ENCODE results near the gene FLYWCH2. TPM values are rescaled to one million over a fixed set of nuclear protein-coding genes. Genes with fewer than 3 reads are reported as not detected.
A peak's percentile ranks its signal among the peaks of the same experiment; 100 is the strongest.

FLYWCH2 gene
- total and polyA plus RNA-seq, 2 of the 13 experiments (the other 11 are each of a cell fraction or from before 2014, with no cell fraction given) = 16.9 to 19.8 TPM

DNA sequence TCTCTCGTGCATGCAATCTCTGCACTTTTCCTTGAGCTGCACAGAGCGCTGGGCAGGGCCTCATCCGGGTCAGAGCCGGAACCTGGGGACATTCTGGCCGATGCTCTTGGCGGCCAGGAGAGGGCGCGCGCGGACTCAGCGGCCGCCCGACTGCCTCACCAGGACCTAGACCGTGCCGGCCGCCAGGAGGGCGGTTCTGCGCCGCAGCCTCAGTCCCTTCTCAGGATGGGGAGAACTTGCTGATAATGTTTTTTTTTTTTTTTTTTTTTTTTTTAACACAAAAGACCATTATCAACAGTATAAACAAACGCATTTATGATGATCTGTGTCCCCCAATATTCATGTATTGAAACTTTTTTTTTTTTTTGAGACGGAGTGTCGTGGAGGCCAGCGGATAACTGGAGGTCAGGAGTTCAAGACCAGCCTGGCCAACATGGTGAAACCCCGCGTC lies 8.1 kb upstream of the FLYWCH2 start (continued):
- TF ChIP-seq XRCC5 (optimal IDR thresholded peaks at IDR 0.05; ENCODE audit: low read length) (peak; percentile 78), YY1 (IDR thresholded peaks at IDR 0.05; ENCODE audit: insufficient read depth, insufficient replicate concordance, low read depth, low read length) (peak; percentile 68), TCF7L2 (IDR thresholded peaks at IDR 0.05; ENCODE audit: low read depth, low read length) (no peak), ZNF382 (CRISPR knock-in tag; IDR thresholded peaks at IDR 0.05; ENCODE audit: borderline replicate concordance) (no peak), HHEX (CRISPR knock-in tag; IDR thresholded peaks at IDR 0.05) (no peak), FOXA3 (CRISPR knock-in tag; IDR thresholded peaks at IDR 0.05) (no peak), POLR2G (IDR thresholded peaks at IDR 0.05; ENCODE audit: low read depth, low read length) (no peak), ELF1 (CRISPR knock-in tag; IDR thresholded peaks at IDR 0.05) (peak; percentile 70), ZNF451 (CRISPR knock-in tag; IDR thresholded peaks at IDR 0.05) (no peak), ZBTB3 (CRISPR knock-in tag; IDR thresholded peaks at IDR 0.05; ENCODE audit: borderline replicate concordance, low read depth) (no peak), SRY (CRISPR knock-in tag; IDR thresholded peaks at IDR 0.05) (no peak), MIER2 (CRISPR knock-in tag; IDR thresholded peaks at IDR 0.05) (0 out of 2 replicates have a peak, but pooled peaks have one; percentile 33), ZNF530 (CRISPR knock-in tag; IDR thresholded peaks at IDR 0.05; ENCODE audit: low read depth) (no peak), ZNF431 (CRISPR knock-in tag; IDR thresholded peaks at IDR 0.05; ENCODE audit: borderline replicate concordance, low read depth) (0 out of 2 replicates have a peak, but pooled peaks have one; percentile 26), SETDB1 (CRISPR knock-in tag; IDR thresholded peaks at IDR 0.05; ENCODE audit: borderline replicate concordance) (no peak), ARNTL (CRISPR knock-in tag; IDR thresholded peaks at IDR 0.05) (0 out of 2 replicates have a peak, but pooled peaks have one; percentile 37), IRF2 (CRISPR knock-in tag; IDR thresholded peaks at IDR 0.05) (peak; percentile 83), ZBTB8A (CRISPR knock-in tag; IDR thresholded peaks at IDR 0.05; ENCODE audit: borderline replicate concordance, low read depth) (no peak), MAFG (CRISPR knock-in tag; IDR thresholded peaks at IDR 0.05) (no peak), YEATS2 (CRISPR knock-in tag; IDR thresholded peaks at IDR 0.05; ENCODE audit: borderline replicate concordance) (peak; percentile 53; the same call in 1 of the 2 replicates), NFYC (CRISPR knock-in tag; IDR thresholded peaks at IDR 0.05) (no peak), ZFP82 (CRISPR knock-in tag; IDR thresholded peaks at IDR 0.05; ENCODE audit: borderline replicate concordance) (no peak), ZNF383 (CRISPR knock-in tag; IDR thresholded peaks at IDR 0.05; ENCODE audit: borderline replicate concordance) (no peak), IKZF1 (IDR thresholded peaks at IDR 0.05) (no peak)
- TF ChIP-seq, protein P1, sequence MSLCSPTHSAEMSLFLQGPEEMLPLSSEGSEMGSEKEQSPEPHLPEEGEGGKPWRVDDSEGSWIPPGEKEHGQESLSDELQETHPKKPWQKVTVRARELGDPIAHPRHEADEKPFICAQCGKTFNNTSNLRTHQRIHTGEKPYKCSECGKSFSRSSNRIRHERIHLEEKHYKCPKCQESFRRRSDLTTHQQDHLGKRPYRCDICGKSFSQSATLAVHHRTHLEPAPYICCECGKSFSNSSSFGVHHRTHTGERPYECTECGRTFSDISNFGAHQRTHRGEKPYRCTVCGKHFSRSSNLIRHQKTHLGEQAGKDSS (CRISPR knock-in tag; IDR thresholded peaks at IDR 0.05; ENCODE audit: borderline replicate concordance, low read depth) = peak; percentile 67; the same call in 1 of the 2 replicates
- TF ChIP-seq, protein P2, sequence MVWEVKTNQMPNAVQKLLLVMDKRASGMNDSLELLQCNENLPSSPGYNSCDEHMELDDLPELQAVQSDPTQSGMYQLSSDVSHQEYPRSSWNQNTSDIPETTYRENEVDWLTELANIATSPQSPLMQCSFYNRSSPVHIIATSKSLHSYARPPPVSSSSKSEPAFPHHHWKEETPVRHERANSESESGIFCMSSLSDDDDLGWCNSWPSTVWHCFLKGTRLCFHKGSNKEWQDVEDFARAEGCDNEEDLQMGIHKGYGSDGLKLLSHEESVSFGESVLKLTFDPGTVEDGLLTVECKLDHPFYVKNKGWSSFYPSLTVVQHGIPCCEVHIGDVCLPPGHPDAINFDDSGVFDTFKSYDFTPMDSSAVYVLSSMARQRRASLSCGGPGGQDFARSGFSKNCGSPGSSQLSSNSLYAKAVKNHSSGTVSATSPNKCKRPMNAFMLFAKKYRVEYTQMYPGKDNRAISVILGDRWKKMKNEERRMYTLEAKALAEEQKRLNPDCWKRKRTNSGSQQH (CRISPR knock-in tag; IDR thresholded peaks at IDR 0.05; ENCODE audit: low read depth) = no peak
- TF ChIP-seq, protein P3, sequence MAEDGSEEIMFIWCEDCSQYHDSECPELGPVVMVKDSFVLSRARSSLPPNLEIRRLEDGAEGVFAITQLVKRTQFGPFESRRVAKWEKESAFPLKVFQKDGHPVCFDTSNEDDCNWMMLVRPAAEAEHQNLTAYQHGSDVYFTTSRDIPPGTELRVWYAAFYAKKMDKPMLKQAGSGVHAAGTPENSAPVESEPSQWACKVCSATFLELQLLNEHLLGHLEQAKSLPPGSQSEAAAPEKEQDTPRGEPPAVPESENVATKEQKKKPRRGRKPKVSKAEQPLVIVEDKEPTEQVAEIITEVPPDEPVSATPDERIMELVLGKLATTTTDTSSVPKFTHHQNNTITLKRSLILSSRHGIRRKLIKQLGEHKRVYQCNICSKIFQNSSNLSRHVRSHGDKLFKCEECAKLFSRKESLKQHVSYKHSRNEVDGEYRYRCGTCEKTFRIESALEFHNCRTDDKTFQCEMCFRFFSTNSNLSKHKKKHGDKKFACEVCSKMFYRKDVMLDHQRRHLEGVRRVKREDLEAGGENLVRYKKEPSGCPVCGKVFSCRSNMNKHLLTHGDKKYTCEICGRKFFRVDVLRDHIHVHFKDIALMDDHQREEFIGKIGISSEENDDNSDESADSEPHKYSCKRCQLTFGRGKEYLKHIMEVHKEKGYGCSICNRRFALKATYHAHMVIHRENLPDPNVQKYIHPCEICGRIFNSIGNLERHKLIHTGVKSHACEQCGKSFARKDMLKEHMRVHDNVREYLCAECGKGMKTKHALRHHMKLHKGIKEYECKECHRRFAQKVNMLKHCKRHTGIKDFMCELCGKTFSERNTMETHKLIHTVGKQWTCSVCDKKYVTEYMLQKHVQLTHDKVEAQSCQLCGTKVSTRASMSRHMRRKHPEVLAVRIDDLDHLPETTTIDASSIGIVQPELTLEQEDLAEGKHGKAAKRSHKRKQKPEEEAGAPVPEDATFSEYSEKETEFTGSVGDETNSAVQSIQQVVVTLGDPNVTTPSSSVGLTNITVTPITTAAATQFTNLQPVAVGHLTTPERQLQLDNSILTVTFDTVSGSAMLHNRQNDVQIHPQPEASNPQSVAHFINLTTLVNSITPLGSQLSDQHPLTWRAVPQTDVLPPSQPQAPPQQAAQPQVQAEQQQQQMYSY (CRISPR knock-in tag; IDR thresholded peaks at IDR 0.05) = no peak

Data from HepG2 (cell line).